PC-3 (cell line): ENCODE results near the gene RPS6KA2. TPM values are rescaled to one million over a fixed set of nuclear protein-coding genes. Genes with fewer than 3 reads are reported as not detected.

Experiments
- ATAC-seq: fragments of 200-7000 bp; cut with Tn5 transposase; 2 replicates; pipeline ENCODE4 v1.9.1; 2020; ENCODE audit warnings: mild to moderate bottlenecking, moderate library complexity
- BruUV-seq: library from RNA; stranded (reverse); fragments of 400-500 nt; replicated peaks from 2 replicates; lab custom pipeline; 2021; lab: Mats Ljungman, UMichigan
- CTCF ChIA-PET: fragments of 300-600 bp; sonication (Branson Sonifier 250); formaldehyde crosslinking; loops from one replicate; lab custom pipeline; 2022; ENCODE audit warnings: antibody characterized with exemption; lab: Charles Lee
- POLR2A ChIA-PET: fragments of 300-600 bp; sonication (Branson Sonifier 250); formaldehyde crosslinking; loops from one replicate; lab custom pipeline; 2022; ENCODE audit warnings: antibody characterized with exemption; ENCODE audit not compliant: unreplicated experiment; lab: Charles Lee
- DNase-seq: peaks from one replicate; pipeline ENCODE4 v3.0.0-alpha.2; 2015
- H2AFZ ChIP-seq: fragments of 300-600 bp; sonication (generic); 2 replicates; pipeline ENCODE4 v1.6.0; 2016; ENCODE audit warnings: antibody characterized with exemption, low read length
- H3F3A ChIP-seq: fragments of 300-600 bp; sonication (generic); one replicate; pipeline ENCODE4 v1.6.0; 2017; ENCODE audit warnings: antibody characterized with exemption, low read length, control low read depth, mild to moderate bottlenecking; ENCODE audit not compliant: unreplicated experiment
- H3K27ac ChIP-seq: fragments of 300-600 bp; sonication (generic); 2 replicates; pipeline ENCODE4 v1.5.1; 2016; ENCODE audit warnings: mild to moderate bottlenecking, low read length
- H3K27me3 ChIP-seq: fragments of 300-600 bp; sonication (generic); 2 replicates; pipeline ENCODE4 v1.6.1; 2016; ENCODE audit warnings: low read length, mixed read lengths
- H3K36me3 ChIP-seq: fragments of 300-600 bp; sonication (generic); 2 replicates; pipeline ENCODE4 v1.6.1; 2016; ENCODE audit warnings: low read depth, mixed run types, low read length, mixed read lengths
- H3K4me1 ChIP-seq: fragments of 300-600 bp; sonication (generic); 2 replicates; pipeline ENCODE4 v1.5.1; 2016; ENCODE audit warnings: low read length; ENCODE audit not compliant: insufficient read depth
- H3K4me2 ChIP-seq: fragments of 300-600 bp; sonication (generic); 2 replicates; pipeline ENCODE4 v1.6.0; 2016; ENCODE audit warnings: low read length
- H3K4me3 ChIP-seq: fragments of 300-600 bp; sonication (generic); 2 replicates; pipeline ENCODE4 v1.5.1; 2016; ENCODE audit warnings: mild to moderate bottlenecking, low read length, mixed read lengths
- H3K79me2 ChIP-seq: fragments of 300-600 bp; sonication (generic); 2 replicates; pipeline ENCODE4 v1.6.1; 2017; ENCODE audit warnings: low read length, mixed read lengths
- H3K9ac ChIP-seq: fragments of 300-600 bp; sonication (generic); 2 replicates; pipeline ENCODE4 v1.6.0; 2016; ENCODE audit warnings: mild to moderate bottlenecking, low read length
- H3K9me2 ChIP-seq: fragments of 300-600 bp; sonication (generic); replicated peaks from 2 replicates; pipeline ENCODE4 v1.6.1; 2016; ENCODE audit warnings: mixed run types, low read length, mixed read lengths
- H3K9me3 ChIP-seq: fragments of 300-600 bp; sonication (generic); 2 replicates; pipeline ENCODE4 v1.6.1; 2016; ENCODE audit warnings: low read length, mixed read lengths
- H4K20me1 ChIP-seq: fragments of 300-600 bp; sonication (generic); 2 replicates; pipeline ENCODE4 v1.6.1; 2016; ENCODE audit warnings: low read length, mixed read lengths
- EZH2 ChIP-seq: fragments of 300-600 bp; sonication (generic); IDR thresholded peaks from one replicate; pipeline ENCODE4 v1.6.1; 2017; ENCODE audit warnings: antibody characterized with exemption, mild to moderate bottlenecking, low read length; ENCODE audit not compliant: unreplicated experiment
- EZH2phosphoT487 ChIP-seq: fragments of 300-600 bp; sonication (generic); IDR thresholded peaks from 2 replicates; pipeline ENCODE4 v1.6.1; 2018; ENCODE audit warnings: mild to moderate bottlenecking, antibody characterized with exemption, low read length, borderline replicate concordance
- intact Hi-C: fragments of 100-400 bp; cut with micrococcal nuclease; formaldehyde crosslinking; loops from 2 replicates; pipeline ENCODE4 v1.9.0; 2023
- total RNA-seq: library from RNA; depleted of rRNA; stranded (reverse); fragments of >200 nt; gene quantifications from 2 replicates; pipeline ENCODE4 v1.2.3, GENCODE V29; 2014
- TF ChIP-seq, protein P1 (sequence below): fragments of 300-600 bp; sonication (generic); conservative IDR thresholded peaks from 2 replicates; pipeline ENCODE4 v1.5.1; 2017; ENCODE audit warnings: antibody characterized with exemption, low read depth, mild to moderate bottlenecking, low read length

Gene RPS6KA2
- total RNA-seq, 1 experiment from 2014 or later, result 5.1 TPM

DNA sequence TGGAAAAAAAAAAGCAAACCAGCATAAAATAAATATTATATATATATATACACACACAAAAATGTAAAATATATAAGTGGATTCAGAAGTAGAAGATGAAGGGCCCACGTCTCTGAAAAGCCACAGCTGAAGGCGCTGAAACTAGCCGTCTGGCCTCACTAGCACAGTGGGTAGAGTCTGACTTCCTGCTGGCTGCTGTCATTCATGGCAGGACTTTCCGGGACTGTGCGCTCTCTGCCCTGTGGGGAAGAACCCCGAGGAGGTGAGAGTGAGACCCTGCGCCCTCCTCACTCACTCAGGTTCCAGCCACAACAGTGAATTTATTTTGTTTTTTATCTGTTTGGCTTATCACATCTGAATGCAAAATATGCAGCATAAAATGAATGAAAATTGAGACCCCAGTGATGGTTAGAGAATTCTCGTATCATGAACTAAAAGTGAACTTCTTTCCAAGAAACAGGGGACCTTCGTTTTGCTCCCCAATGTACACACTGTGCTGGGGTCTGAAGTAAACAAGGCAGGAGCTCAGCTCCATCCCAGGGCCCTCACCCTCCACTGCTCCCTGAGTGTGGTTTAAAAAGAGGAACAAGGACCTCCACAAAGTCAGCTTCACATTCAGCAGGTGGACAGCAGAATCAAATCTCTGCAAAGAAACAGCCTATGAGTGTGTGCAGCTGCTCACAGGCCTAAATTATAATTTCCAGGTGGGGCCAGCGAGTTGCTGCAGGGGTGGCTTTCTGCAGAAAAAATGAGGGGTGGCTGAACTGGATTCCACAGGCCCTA lies 39.2 kb downstream of the RPS6KA2 start:
- no peaks in the 10 kb centered on the region for H3K79me2 ChIP-seq
- CTCF ChIA-PET, result no interaction called here

DNA sequence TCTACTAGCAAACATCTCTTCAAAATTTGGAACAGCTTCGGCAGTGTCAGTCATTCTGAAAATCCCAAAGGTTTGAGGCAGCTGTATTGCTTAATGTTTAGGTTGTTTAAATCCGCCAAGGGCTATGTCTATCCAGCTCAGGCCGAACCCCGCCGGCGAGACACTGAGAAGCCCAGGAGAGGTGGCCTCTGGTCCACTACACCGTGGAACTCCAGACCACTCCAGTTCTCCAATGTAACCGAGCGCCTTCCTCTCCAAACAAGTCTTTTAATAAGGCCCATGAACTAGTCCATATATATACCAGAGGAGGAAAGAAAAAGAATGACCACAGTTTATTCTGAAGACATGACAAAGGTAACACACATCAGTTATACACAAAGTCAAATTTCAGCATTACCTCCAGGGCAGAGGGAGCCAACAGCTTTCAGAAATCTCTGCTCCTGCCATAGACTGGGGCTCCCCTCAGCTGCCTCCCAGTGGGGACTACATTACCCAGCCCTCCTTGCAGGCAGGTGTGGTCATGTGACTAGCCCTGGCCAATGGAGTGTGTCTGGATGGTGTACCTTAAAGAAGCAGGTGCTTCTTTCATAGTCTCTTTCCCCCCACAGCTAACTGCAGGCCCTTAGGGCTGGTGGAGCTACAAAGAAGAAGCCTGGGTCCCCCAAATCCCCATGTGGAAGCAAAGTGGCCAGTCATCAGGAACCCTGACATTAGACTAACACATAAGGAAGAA lies 40.5 kb downstream of the RPS6KA2 start, which contains the start of gene RAMACL:
TSS of gene RAMACL (minus strand) at position 255 of the 733 bp plus-strand sequence. CDS start at position 54, 201 bp downstream.
- H3K79me2 ChIP-seq, result no peaks in the 10 kb centered on the region
- CTCF ChIA-PET, result no interaction called here
- no TSS peak for BruUV-seq

More for the DNA sequence above, 39.2 kb downstream of the RPS6KA2 start:
- no TSS peak for BruUV-seq
- Histone ChIP-seq H3K4me2 (no peak overlapping the region), H3K4me1 (no peaks in the 10 kb centered on the region), H3K36me3 (no peaks in the 10 kb centered on the region), H3K9me3 (no peaks in the 10 kb centered on the region), H2AFZ (no peak overlapping the region), H3K27ac (no peak overlapping the region), H3K9me2 (no peaks in the 10 kb centered on the region), H3K27me3 (no peaks in the 10 kb centered on the region), H3F3A (no peaks in the 10 kb centered on the region), H3K9ac (no peak overlapping the region), H3K4me3 (no peak overlapping the region), H4K20me1 (no peaks in the 10 kb centered on the region)
- TF ChIP-seq EZH2, result no peak
- TF ChIP-seq, protein P1, sequence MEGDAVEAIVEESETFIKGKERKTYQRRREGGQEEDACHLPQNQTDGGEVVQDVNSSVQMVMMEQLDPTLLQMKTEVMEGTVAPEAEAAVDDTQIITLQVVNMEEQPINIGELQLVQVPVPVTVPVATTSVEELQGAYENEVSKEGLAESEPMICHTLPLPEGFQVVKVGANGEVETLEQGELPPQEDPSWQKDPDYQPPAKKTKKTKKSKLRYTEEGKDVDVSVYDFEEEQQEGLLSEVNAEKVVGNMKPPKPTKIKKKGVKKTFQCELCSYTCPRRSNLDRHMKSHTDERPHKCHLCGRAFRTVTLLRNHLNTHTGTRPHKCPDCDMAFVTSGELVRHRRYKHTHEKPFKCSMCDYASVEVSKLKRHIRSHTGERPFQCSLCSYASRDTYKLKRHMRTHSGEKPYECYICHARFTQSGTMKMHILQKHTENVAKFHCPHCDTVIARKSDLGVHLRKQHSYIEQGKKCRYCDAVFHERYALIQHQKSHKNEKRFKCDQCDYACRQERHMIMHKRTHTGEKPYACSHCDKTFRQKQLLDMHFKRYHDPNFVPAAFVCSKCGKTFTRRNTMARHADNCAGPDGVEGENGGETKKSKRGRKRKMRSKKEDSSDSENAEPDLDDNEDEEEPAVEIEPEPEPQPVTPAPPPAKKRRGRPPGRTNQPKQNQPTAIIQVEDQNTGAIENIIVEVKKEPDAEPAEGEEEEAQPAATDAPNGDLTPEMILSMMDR, result no peak
- no peak for TF ChIP-seq EZH2phosphoT487
- DNase-seq, result no peak
- intact Hi-C loops, result no loop called here
- POLR2A ChIA-PET, result no interaction called here
- ATAC-seq, result no peak

More for the DNA sequence above, 40.5 kb downstream of the RPS6KA2 start, which contains the start of gene RAMACL:
- Histone ChIP-seq H3K4me2 (no peak within 1 kb of the TSS), H3K9ac (no peak within 1 kb of the TSS), H2AFZ (no peak within 1 kb of the TSS), H4K20me1 (no peaks in the 10 kb centered on the region), H3K9me3 (no peaks in the 10 kb centered on the region), H3K9me2 (no peaks in the 10 kb centered on the region), H3K4me1 (no peaks in the 10 kb centered on the region), H3F3A (no peaks in the 10 kb centered on the region), H3K36me3 (no peaks in the 10 kb centered on the region), H3K4me3 (no peak within 1 kb of the TSS), H3K27ac (no peak within 1 kb of the TSS), H3K27me3 (no peaks in the 10 kb centered on the region)
- intact Hi-C loops, result no loop called here
- no peak for TF ChIP-seq EZH2phosphoT487
- TF ChIP-seq EZH2, result no peak
- TF ChIP-seq, protein P1, result no peak
- POLR2A ChIA-PET, result no interaction called here
- DNase-seq, result peak; percentile 20
- ATAC-seq, result peak; percentile 50; the same call in 1 of the 2 replicates
